ENCODE measurements around the gene ICAM2. TPM values are rescaled to one million over a fixed set of nuclear protein-coding genes. Genes with fewer than 3 reads are reported as not detected.

The ICAM2 gene
- total and polyA plus RNA-seq, 2 donors (not counting 1 experiment from before 2014, with no cell fraction given) = 48.7 to 149 TPM

DNA sequence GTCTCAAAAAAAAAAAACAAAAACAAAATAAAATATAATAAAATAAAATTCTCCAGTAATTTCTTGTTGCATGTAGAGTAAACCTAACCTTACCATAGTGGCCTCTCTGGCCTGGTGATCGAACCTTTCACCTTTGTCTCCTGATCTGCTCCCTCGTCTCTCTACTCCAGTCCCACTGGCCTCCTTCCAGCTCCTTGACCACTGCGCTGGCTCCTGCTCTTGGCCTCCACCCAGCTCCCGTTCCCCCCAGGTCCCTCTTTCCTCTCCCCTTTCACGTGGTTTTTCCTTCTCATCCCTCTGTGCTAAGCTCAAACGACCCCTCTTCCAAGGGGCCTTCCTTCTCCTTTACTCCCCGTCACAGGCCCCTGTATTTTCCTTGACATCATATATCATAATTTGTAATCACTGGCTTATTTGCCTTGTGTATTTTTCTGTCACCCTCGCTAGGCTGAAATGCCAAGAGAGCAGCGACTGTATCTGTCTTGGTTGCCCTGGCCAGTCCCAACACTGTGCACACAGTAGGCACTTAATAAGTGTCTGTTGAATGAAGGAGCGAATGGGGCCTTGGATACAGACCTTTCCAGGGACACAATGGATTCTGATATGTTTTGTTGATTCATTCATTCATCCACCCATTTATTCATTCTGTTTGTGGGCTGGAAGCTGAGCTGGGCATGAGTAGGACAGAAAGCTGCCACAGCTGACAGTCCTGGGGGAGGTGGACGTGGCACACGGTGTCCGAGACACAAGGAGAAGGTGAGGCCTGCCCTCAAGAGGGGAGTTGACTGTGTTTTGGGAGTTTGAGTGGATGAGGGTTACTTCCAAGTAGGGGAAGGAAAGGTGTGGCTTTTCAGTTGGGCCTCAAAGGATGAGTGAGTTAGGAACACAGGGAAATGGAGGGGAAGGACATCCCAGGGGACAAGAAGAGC, 41.9 kb downstream of the ICAM2 start:
- no peaks in the 10 kb centered on the region for H4K20me1 ChIP-seq (ENCODE audit: control insufficient read depth, insufficient read depth, low read length, poor library complexity, severe bottlenecking)
- no peak overlapping the region for H3K4me3 Mint-ChIP-seq
- ChIA-PET POLR2A (no interaction called here), CTCF (interaction anchor here (0.7 to 3.9 kb wide), 4 partner anchors 12 to 155 kb away, joined by 3 to 15 read pairs (median 5); partner anchors contain the start of genes CD79B and GH1)
- H3K27me3 Mint-ChIP-seq = peaks cover 8% of the 10 kb centered on the region
- H3K9ac ChIP-seq (ENCODE audit: low read length) = no peak overlapping the region
- H3K27ac Mint-ChIP-seq = no peak overlapping the region
- DNase-seq (no peak), ATAC-seq (ENCODE audit: low read depth) (no peak)
- no peak overlapping the region for H3K27ac ChIP-seq (ENCODE audit: low read length in 2 of 2)
- 91% methylated on average over 8 of the region's 13 CpGs for WGBS (ENCODE audit: insufficient coverage)
- no peak overlapping the region for H2AFZ ChIP-seq (ENCODE audit: insufficient read depth, low read depth, low read length, poor library complexity, severe bottlenecking)
- intact Hi-C loops (cut with micrococcal nuclease) = no loop called here
- H3K4me1 ChIP-seq (ENCODE audit: control insufficient read depth in 2 of 2, insufficient read depth in 2 of 2, low read length in 2 of 2) = peaks cover 0 to 7% of the 10 kb centered on the region in 2 donors
- TF ChIP-seq, protein P1, sequence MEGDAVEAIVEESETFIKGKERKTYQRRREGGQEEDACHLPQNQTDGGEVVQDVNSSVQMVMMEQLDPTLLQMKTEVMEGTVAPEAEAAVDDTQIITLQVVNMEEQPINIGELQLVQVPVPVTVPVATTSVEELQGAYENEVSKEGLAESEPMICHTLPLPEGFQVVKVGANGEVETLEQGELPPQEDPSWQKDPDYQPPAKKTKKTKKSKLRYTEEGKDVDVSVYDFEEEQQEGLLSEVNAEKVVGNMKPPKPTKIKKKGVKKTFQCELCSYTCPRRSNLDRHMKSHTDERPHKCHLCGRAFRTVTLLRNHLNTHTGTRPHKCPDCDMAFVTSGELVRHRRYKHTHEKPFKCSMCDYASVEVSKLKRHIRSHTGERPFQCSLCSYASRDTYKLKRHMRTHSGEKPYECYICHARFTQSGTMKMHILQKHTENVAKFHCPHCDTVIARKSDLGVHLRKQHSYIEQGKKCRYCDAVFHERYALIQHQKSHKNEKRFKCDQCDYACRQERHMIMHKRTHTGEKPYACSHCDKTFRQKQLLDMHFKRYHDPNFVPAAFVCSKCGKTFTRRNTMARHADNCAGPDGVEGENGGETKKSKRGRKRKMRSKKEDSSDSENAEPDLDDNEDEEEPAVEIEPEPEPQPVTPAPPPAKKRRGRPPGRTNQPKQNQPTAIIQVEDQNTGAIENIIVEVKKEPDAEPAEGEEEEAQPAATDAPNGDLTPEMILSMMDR (IDR thresholded peaks at IDR 0.05) = no peak
- no peak for TF ChIP-seq EZH2 (IDR thresholded peaks at IDR 0.05; ENCODE audit: borderline replicate concordance, insufficient read depth, low read depth, low read length, poor library complexity, severe bottlenecking)
- H3K4me3 ChIP-seq (ENCODE audit: control extremely low read depth in 1 of 5, extremely low read depth in 1 of 5, insufficient read depth in 1 of 5, low read depth in 2 of 5, low read length in 4 of 5) = no peak overlapping the region
- H3K4me2 ChIP-seq (replicated peaks; ENCODE audit: low read depth, low read length, poor library complexity, severe bottlenecking) = no peak overlapping the region
- H3K79me2 ChIP-seq (ENCODE audit: control insufficient read depth, insufficient read depth, low read length) = no peaks in the 10 kb centered on the region
- peaks cover 0 to 10% (median 4%) of the 10 kb centered on the region in 4 experiments for H3K27me3 ChIP-seq (replicated peaks in 1 of 4; ENCODE audit: control extremely low read depth in 1 of 4, control insufficient read depth in 3 of 4, insufficient read depth in 4 of 4, low read length in 3 of 4)
- H3K9me3 Mint-ChIP-seq (ENCODE audit: insufficient read depth) = peaks cover 7% of the 10 kb centered on the region
- no peaks in the 10 kb centered on the region for H3K4me1 Mint-ChIP-seq
- H3K36me3 ChIP-seq (replicated peaks in 1 of 2; ENCODE audit: control extremely low read depth in 1 of 2, control insufficient read depth in 1 of 2, extremely low read depth in 1 of 2, insufficient read depth in 2 of 2, low read length in 1 of 2) = no peaks in the 10 kb centered on the region
- peaks cover 0 to 18% (median 5%) of the 10 kb centered on the region in 3 donors for H3K9me3 ChIP-seq (ENCODE audit: control extremely low read depth in 1 of 3, control insufficient read depth in 2 of 3, insufficient read depth in 1 of 3, low read length in 2 of 3)

DNA sequence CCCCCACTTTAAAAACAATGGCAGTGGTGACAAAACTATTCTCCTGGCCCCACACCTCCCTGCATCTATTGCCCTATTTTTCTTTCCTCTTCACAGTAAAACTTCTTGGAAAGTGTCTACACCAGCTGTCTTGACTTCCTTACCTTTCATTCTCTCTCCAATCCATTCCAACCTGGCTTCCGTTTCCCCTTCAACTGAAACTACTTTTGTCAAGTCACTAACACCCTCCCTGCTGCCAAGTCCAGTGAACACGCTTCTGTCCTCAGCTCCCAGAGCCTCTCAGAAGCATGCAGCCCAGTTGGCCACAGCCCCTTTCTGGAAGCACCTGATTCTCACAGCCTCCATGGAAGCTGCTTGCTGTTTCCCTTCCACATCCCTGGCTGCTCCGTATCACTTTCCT, 43.7 kb downstream of the ICAM2 start:
- CTCF ChIA-PET = interaction anchor here (1.1 to 2.9 kb wide), 3 partner anchors 14 to 52 kb away, joined by 3 to 9 read pairs (median 7); no protein-coding TSS in a partner anchor
- intact Hi-C loops (cut with micrococcal nuclease) = no loop called here
- WGBS (ENCODE audit: insufficient coverage) = 41% methylated on average over 3 of the region's 3 CpGs
- ATAC-seq (ENCODE audit: low read depth) (no peak), DNase-seq (no peak)
- peaks cover 13% of the 10 kb centered on the region for H3K27me3 Mint-ChIP-seq
- no peak overlapping the region for H3K4me3 ChIP-seq (ENCODE audit: control extremely low read depth in 1 of 5, extremely low read depth in 1 of 5, insufficient read depth in 1 of 5, low read depth in 2 of 5, low read length in 4 of 5)
- POLR2A ChIA-PET = no interaction called here
- H3K4me1 Mint-ChIP-seq = no peaks in the 10 kb centered on the region
- H3K27me3 ChIP-seq (replicated peaks in 1 of 4; ENCODE audit: control extremely low read depth in 1 of 4, control insufficient read depth in 3 of 4, insufficient read depth in 4 of 4, low read length in 3 of 4) = peaks cover 0 to 10% (median 4%) of the 10 kb centered on the region in 4 experiments
- no peak overlapping the region for H3K4me3 Mint-ChIP-seq
- no peak overlapping the region for H3K27ac Mint-ChIP-seq
- no peaks in the 10 kb centered on the region for H4K20me1 ChIP-seq (ENCODE audit: control insufficient read depth, insufficient read depth, low read length, poor library complexity, severe bottlenecking)
- no peak overlapping the region for H3K9ac ChIP-seq (ENCODE audit: low read length)
- no peaks in the 10 kb centered on the region for H3K36me3 ChIP-seq (replicated peaks in 1 of 2; ENCODE audit: control extremely low read depth in 1 of 2, control insufficient read depth in 1 of 2, extremely low read depth in 1 of 2, insufficient read depth in 2 of 2, low read length in 1 of 2)
- no peaks in the 10 kb centered on the region for H3K9me3 Mint-ChIP-seq (ENCODE audit: insufficient read depth)
- TF ChIP-seq, protein P1 (IDR thresholded peaks at IDR 0.05) = no peak
- no peak for TF ChIP-seq EZH2 (IDR thresholded peaks at IDR 0.05; ENCODE audit: borderline replicate concordance, insufficient read depth, low read depth, low read length, poor library complexity, severe bottlenecking)
- H3K4me2 ChIP-seq (replicated peaks; ENCODE audit: low read depth, low read length, poor library complexity, severe bottlenecking) = no peak overlapping the region
- no peaks in the 10 kb centered on the region for H3K4me1 ChIP-seq (ENCODE audit: control insufficient read depth in 2 of 2, insufficient read depth in 2 of 2, low read length in 2 of 2)
- H3K9me3 ChIP-seq (ENCODE audit: control extremely low read depth in 1 of 3, control insufficient read depth in 2 of 3, insufficient read depth in 1 of 3, low read length in 2 of 3) = peaks cover 0 to 3% (median 1%) of the 10 kb centered on the region in 3 donors
- no peak overlapping the region for H2AFZ ChIP-seq (ENCODE audit: insufficient read depth, low read depth, low read length, poor library complexity, severe bottlenecking)
- no peaks in the 10 kb centered on the region for H3K79me2 ChIP-seq (ENCODE audit: control insufficient read depth, insufficient read depth, low read length)
- no peak overlapping the region for H3K27ac ChIP-seq (ENCODE audit: low read length in 2 of 2)
